Fibroblast of skin of right biceps (primary cell): ENCODE results near the gene GALNT2.
A peak's percentile ranks its signal among the peaks of the same experiment; 100 is the strongest.

Source experiments
- DNase-seq: peaks from one replicate; pipeline ENCODE4 v3.0.0-alpha.2; 2013

The GALNT2 gene

GRCh38 chr1:230052018-230052417 lies 15.0 kb upstream of the GALNT2 start:
- DNase-seq: no peak

GRCh38 chr1:230052665-230053064 lies 14.4 kb upstream of the GALNT2 start:
- DNase-seq: no peak

DNA sequence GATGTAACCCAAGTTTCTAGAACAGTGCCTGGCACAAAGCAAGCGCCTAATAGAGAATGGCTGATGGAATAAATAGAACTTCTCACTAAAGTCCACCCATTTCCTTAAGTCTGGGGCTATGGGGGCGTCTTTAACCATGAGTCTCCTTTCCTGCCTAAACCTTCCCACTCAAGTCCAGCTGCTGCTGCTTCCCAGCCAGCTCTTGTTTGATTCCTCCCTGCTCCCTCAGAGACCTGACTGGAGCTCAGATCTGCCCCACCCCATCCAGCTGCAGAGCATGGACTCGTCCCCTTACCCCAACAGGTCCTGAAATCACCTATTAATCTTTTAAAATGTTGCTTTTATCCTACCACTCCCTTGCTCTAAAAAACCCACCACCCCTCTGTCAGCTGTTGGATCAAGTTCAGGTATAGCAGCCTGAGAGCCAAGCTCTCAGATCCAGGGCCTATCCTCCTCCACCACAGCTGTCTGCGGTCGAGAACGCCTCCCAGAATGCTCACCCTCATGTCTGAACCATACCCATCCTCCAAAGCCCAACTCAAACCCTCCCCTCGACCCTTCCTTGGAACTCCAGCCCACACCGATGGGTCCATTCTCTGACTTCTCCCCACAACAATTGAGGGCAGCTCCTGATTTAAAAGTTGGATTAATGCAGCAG lies 12.8 kb upstream of the GALNT2 start:
- no peak for DNase-seq

GRCh38 chr1:230056098-230056497 lies 10.9 kb upstream of the GALNT2 start:
- no peak for DNase-seq

DNA sequence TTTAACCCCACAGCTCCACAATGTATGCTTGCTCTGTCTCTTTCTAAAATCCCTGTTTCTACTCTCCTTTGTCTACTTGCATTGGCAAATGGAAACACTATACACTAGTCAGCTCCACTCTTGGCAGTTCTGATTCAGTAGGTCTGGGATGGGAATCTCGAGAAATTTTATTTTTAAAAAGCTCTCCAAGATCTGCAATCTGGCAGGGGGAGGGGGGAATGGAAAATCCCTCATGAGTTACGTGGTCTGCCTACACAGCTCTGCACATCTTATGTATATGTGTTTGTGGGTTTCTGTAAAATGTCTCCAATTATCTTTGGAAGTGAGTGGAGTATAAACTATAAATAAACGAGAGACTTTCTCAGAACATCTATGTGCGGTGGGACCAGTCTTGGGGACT lies 9.9 kb upstream of the GALNT2 start:
- DNase-seq: no peak

DNA sequence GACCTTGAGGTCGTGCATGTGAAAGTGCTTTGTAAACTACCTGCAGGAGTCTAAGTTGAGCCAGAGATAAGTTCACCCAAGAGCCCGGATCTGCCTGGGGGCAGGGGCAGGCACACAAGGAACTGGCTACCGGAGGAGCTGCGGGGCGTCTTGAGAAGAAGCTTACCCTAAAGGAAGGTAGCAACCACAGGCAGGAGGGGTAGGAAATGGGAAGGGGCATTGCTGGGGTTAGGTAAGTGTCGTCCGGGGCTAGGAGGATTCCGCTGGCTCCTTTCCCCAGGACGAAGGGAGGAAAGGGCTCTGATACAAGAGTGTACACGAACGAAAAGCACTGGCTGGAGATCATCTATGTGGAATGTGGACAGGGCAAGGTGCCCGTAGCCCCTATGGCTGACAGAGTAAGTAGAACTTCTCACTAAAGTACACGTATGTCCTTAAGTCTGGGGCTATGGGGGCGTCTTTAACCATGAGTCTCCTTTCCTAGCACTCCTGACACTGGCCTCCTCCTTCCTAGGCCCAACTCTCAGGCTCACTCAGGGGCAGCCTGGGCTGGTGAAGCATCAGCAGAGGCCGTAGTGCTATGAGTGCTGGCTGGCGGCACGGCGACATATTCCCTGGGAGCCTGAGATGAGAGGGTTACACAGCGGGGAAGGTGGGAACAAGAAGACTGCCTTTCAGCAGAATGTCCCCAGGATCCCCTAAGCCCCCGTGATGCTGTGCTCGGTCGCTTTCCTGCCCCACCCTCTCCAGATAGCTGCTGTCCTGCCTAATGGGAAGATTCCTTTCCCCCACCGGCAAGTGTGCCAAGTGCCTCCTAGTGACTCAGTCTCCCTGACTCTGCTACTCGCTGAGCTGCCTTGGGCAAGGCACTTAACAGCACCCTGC lies 9.1 kb upstream of the GALNT2 start:
- no peak for DNase-seq

GRCh38 chr1:230058626-230059025 lies 8.4 kb upstream of the GALNT2 start:
- DNase-seq: no peak

GRCh38 chr1:230061801-230062200 lies 5.2 kb upstream of the GALNT2 start:
- DNase-seq: no peak

- DNase-seq: no peak
Measured at GRCh38 chr1:230062521-230062920, 4.5 kb upstream of the GALNT2 start.

DNA sequence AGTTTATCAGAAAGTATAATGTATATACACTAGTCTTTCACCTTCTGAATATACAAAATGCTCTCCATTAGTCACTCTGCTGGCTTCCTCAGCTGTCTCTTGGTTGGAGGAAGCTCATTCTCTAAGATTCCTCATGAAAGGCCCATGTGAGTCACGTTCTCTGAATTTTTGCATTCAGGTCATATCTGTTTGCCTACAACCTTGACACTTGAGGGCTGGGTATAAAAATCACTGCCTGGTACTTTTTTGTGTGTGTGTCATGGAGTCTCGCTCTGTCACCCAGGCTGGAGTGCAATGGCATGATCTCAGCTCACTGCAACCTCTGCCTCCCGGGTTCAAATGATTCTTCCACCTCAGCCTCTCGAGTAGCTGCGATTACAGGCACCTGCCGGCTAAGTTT lies 2.8 kb upstream of the GALNT2 start:
- no peak for DNase-seq

- DNase-seq: no peak
Measured at GRCh38 chr1:230065161-230065560, 1.9 kb upstream of the GALNT2 start.

DNA sequence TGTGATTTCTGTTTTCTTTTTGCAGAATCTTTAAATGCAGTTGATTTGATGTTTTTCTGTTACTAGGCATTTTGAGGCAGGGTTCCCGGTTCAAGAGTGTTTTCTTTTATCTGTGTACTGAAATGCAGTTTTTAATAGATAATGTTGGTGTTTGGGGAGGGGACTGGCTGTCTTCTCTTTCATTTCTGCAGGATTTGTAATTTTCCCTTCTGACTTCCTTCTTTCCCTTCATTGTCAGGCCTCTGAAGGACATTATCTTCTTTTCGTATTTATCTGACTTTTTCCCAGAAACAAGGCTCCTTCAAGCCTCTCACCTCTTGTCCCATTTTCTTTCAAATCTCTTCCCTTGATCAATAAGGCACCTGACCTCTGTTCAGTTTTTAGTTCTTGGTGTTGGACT lies 1.5 kb upstream of the GALNT2 start:
- DNase-seq: no peak

GRCh38 chr1:230066031-230066430 lies 1.0 kb upstream of the GALNT2 start:
- DNase-seq: no peak

- DNase-seq: peak; percentile 51
Measured at GRCh38 chr1:230067419-230067870, 407 bp downstream of the GALNT2 start.

- no peak for DNase-seq
Measured at GRCh38 chr1:230067871-230068620, 1.0 kb downstream of the GALNT2 start.

GRCh38 chr1:230068621-230068873 lies 1.5 kb downstream of the GALNT2 start:
- no peak for DNase-seq

- DNase-seq: no peak
Measured at GRCh38 chr1:230068952-230069684, 2.1 kb downstream of the GALNT2 start.

DNA sequence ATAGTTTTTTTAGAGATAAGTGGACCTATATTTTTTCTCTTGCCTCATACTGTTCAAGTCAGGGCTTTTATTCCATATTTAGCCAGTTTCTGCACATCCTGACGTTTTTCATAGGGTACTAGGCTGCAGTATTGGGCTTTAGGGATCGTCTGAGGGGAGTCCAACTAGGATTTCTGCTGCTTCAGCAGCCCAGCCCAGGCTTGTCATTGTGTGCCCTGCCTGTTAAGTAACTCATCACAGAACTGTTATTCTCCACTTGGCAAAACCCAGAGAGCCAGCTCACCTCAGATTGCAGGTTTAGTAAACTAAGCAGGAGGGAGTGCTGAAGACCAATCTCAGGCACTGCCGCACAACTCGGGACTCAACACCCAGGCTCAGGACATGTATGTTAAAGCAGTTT lies 2.8 kb downstream of the GALNT2 start:
- no peak for DNase-seq

GRCh38 chr1:230070321-230071208 lies 3.5 kb downstream of the GALNT2 start:
- no peak for DNase-seq

- no peak for DNase-seq
Measured at GRCh38 chr1:230071316-230071715, 4.3 kb downstream of the GALNT2 start.

- no peak for DNase-seq
Measured at GRCh38 chr1:230072296-230072695, 5.3 kb downstream of the GALNT2 start.

DNA sequence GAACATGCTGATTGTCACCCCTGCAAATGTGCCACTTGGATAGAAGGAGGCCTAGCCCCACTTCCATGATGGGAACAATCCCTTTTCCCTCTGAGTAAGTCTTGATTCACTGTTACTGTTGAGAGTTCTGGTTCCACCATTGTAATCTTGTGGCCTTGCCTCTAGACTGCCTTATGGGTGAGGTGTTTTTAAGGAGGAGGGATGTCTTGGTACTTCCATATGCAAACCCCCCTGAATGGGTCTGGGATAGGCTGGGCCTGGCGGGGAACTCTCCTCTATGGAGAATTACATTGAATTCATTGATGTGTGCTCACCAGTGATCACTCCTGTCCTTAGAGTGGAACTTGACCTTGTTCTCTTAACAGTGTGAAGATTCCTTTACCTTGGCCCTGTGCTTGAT lies 5.8 kb downstream of the GALNT2 start:
- no peak for DNase-seq
